OCI-M2 (cell line): Measurements from ENCODE around the gene FAM83E.
"Not testable (repeated sequence)": the region's sequence is repeated elsewhere in the genome, so short reads cannot be mapped to it uniquely, and the experiment has no call there.

Experiments used
- DNase-seq: peaks from one replicate; lab custom pipeline; 2025; ENCODE audit not compliant: unreplicated experiment; lab: John Stamatoyannopoulos, UW

The FAM83E gene

GRCh38 chr19:48578891-48579290 lies 36.0 kb downstream of the FAM83E start:
- DNase-seq: no peak

DNA sequence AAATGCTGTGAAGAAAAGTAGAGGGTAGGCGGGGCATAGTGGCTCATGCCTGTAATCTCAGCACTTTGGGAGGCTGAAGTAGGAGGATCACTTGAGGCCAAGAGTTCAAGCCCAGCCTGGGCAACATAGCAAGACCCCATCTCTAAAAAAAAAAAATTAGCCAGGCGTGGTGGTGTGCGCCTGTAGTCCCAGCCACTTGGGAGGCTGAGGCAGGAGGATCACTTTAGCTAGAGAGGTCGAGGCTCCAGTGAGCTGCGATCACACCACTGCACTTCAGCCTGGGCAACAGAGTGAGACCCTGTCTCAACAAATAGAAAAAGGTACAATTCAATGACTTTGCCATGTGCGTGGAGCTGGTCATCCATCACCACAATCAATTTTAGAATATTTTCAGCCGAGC lies 37.0 kb downstream of the FAM83E start:
- not testable (repeated sequence) for DNase-seq

DNA sequence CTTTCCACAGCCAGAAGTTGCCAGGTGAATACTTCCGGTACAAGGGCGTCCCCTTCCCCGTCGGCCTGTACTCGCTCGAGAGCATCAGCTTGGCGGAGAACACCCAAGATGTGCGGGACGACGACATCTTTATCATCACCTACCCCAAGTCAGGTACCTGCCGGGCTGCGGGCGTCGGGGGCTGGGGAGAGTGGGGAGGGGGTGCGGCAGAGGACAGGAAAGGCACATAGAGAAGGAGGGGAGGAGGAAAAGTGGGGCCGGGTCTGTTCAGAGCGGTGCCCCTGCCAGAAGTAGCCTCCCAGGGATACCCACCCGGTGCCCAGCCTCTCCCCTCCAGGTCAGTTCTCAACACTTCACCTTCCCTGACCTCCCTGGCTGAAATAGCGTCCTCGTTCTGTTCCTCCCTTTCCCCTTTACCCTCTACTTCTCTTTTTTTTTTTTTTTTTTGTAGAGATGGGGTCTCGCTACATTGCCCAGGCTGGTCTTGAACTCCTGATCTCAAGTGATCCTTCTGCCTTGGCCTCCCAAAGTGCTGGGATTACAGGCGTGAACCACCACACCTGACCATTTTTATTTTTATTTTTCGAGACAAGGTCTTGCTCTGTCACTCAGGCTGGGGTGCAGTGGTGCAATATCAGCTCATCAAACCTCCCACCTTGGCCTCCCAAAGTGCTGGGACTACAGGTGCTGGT lies 38.8 kb downstream of the FAM83E start:
- DNase-seq: no peak

- no peak for DNase-seq
Observed at GRCh38 chr19:48573163-48573505, 41.7 kb downstream of the FAM83E start.

DNA sequence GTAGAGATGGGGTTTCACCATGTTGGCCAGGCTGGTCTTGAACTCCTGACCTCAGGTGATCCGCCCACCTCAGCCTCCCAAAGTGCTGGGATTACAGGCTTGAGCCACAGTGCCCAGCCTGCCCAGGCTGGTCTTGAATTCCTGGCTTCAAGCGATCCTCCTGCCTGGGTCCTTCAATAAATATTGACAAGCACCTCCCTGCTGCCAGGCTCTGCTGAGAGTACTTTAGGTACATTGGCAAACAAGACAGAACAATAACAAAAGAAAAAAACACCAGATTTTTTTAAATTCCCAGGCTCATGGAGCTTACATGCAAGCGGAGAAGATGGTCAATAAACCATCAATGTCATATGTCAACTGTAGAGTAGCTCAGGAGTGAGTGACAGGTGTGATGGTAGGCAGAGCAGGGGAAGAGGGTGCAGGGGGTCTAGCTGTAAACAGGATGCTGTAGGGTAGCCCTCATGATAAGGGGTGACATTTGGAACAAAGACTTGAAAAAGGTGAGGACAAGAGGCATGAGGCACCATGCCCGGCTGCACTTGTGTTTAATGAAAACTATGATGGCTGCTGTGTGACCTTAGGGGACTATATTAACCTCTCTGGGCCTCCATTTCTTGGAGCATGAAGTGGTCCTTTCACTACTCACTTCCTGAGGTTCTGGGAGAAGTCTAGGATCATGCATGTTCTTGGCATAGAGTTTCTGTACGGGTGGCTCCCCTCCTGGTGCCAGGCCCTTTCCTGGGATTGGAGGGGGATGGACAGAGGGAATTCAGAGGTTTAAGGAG lies 43.3 kb downstream of the FAM83E start:
- DNase-seq: no peak

GRCh38 chr19:48569814-48570213 lies 45.1 kb downstream of the FAM83E start:
- no peak for DNase-seq

DNA sequence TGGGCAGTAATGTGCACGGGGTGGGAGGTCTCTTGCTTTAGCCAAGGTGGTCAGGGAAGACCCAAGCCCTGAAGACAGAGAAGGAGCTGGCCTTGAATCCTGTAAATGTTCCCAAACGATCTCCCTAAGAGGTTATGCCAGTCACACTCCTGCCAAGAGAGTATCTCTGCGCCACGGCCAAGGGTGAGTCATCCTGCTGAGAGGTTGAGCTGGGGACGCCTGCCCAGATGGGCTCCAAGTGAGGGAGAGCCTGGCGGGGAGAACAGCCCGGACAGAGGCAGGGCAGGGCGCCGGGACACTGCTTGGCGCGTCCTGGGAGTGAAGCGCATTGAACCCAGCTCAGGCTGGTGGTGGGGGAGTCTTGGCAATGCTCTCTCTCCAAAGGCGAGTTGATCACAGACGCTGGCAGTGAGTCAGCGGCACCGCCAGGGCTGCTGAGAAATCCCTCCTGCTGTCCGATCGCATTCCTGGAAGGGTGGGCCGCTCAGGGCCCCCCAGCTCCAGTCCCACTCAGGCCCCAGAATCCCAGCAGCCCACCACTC lies 46.5 kb downstream of the FAM83E start:
- DNase-seq: no peak

DNA sequence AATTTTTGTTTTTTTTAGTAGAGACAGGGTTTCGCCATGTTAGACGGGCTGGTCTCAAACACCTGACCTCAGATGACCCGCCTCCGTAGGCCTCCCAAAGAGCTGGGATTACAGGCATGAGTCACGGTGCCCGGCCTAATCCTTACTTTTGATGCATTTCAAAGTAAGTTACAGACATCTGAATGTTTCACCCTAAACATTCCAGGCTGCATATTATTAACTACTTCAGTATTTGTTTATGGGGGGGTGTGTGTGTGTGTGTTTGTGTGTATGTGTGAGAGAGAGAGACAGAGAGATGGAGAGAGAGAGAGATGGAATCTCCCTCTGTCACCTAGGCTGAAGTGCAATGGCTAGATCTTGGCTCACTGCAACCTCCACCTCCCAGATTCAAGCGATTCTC lies 49.8 kb downstream of the FAM83E start:
- DNase-seq: no peak
